ENCODE data around the gene POFUT2.

DNA sequence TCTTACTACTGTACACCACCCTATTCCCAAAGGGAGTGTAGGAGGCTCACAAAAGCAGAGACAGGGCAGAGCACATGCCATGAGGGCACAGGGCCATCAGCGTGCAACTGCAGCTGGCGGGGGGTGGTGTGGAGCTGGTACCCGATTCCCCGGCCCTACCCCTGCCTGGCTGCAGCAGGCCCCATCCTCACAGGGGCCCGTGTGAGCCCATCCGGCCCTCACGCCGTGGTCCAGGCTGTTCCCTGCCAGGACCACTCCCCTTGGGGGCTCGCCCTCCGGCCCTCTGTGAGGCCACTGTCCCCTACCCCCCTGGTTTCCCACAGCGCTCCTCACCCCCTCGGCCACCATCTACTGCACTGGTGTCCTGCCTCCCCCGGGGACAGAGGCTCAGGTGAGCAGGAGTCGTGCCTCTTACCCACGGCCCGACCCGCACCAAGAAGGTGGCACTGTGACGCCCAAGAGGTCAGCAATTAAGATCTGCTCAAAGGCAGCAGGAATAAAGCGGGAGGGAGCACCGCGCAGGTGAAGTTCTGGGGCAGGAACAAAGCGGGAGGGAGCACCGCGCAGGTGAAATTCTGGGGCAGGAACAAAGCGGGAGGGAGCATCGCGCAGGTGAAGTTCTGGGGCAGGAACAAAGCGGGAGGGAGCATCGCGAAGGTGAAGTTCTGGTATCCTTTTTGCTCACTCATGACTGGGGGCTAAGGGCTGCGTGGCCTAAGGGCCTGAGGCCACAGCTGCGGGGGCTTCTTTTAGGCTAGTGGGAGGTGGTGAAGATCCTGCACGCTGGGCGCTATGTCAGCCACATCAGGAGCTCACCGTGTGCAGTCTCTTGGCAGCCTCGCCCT, 3.9 kb downstream of the POFUT2 start:
- TF ChIP-seq CTCF (IDR thresholded peaks at IDR 0.05) (no peak), POLR2AphosphoS5 (IDR thresholded peaks at IDR 0.05; ENCODE audit: insufficient read depth in 1 of 2, low read depth in 1 of 2) (no peak), POLR2A (IDR thresholded peaks at IDR 0.05) (no peak)
